CD4-positive, alpha-beta T cell treated with Interleukin-15 for 1 hour (primary cell): ENCODE measurements around the gene SEMA4D.
A peak's percentile ranks its signal among the peaks of the same experiment; 100 is the strongest.
"Not testable (repeated sequence)": the region's sequence is repeated elsewhere in the genome, so short reads cannot be mapped to it uniquely, and the experiment has no call there.

ENCODE experiments used
- DNase-seq: peaks from one replicate; pipeline ENCODE4 v3.0.0-alpha.2; 2020

The SEMA4D gene

DNA sequence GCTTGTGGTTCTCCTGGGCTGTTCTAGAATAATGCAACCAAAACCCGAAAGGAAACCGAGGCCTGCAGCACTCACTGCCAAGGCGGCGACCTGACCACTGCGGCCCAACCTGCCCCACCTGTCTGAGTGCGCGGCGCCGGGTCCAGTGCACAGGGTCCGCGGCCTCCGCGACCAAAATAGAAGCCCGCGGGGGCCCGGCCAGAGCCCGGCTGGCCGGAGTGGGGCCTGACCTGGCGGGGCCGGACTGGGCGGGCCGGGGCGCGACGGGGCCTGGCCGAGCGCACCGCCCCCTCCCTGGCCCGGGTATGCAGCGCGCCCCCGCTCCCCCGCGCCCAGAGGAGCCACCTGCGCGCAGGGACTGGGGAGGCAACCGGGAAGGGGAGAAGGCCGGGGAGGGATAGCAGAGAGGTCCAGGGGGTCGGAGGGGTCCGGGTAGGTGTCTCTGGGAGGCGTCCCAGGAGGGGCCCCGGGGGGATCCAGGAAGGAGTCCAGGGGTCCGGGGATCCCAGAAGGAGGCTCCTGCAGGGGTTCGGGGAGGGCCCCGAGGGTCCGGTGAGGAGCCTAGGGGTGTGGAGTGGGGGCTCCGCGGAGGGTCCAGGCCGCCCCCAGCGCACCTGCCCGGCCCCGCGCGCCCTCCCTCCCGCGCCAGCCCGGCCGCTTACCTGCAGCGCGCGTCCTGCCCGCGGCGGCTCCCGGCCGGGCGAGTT lies 503 bp downstream of the SEMA4D start:
- DNase-seq: peak; percentile 40

DNA sequence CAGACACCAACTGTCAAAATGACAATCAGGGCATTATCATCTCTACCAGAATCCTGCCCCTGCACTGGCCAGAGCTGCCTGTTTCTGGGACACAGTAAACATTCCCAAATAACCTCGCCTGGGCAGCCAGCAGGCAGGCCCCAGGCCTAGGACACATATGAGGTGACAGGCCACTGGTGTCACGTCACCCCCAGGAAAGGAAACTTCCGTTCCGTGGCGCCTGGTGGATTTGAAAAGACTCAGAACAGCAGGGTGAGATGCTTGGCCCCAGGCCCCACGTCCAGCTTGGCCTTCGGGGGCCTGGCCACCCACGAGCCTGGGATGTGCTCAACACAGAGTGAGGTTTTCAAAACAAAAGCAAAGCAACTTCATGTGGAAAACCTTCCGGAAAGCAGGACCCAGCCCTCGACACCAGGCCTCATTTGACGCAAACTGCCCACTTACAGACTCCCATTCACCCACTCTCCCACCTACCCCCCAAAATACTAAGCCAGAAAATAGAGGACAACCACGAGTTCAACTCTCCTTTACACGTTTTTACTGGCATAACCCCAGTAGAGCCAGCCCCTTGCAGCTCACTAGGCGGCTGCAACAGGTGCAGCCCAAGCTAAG lies 1.2 kb downstream of the SEMA4D start:
- DNase-seq: peak; percentile 39

DNA sequence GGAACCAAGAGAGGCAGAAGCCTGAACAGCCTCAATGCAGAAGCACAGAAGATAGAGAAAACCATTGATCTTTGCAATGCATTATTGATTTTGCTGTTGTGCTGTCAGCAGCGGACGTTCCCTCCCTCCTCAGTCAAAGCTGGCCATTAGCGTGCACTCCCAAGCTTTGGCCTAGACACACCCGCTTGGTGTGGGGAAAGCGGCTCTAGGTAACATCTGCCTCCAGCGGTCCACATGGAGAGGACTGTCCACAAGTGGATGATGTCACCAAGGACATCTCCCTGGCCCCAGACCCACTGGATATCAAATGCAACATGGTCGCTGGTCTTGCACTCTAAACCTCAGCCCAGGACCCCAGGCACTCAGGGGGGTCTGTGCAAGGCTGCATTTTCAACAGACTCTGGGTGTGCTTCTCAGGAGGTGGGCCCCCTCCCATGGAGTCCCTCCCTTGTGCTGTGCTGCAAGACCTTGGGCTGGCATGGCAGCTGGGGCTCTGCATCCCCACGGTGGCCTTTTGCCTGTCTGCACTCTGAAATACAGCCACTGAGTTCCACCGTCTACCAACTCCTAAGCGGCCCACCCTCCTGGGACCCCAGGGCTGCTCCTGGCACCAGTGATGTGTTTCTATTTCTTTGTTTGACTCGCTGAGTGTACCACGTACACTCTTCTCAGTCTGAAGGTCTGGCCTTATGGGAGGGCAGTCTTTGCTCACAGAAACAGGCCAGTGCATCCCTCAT lies 1.9 kb downstream of the SEMA4D start:
- peak; percentile 4 for DNase-seq

DNA sequence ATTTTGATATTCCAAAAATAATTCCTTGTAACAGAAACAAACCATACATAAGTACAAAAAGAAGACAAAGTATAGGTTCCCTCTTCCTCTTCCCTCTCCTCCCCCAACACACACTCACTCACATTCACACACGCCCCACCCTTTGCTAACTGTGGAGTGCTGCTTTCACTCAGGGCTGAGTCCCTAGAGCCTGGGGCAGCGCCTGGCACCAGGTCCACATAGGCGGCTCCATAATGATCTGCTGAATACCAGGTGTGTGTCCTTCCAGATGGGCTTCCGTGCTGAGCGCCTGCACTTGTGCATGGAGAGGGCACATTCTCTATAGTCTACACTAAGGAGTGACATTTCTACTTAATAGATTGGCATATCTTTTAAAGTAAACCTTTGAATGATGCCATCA lies 3.7 kb downstream of the SEMA4D start:
- peak; percentile 30 for DNase-seq

DNA sequence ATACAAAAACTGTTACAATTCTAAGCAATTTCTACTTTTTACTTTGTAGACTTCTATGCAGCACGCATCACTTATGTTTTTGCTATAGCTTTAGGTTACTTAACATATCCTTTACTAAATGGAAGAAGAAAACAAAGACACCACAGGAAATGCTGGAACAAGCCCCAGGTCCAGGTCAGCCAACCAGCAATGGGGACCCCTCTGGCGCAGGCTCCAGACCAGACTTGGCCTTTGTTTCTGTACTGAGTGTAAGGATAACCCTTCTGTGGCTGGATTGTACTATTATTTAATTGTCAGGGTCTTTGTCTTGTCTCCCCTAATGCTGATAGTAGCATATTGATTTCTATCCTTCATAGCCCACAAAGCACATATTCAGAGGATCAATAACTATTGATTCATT lies 4.2 kb downstream of the SEMA4D start:
- DNase-seq: no peak

DNA sequence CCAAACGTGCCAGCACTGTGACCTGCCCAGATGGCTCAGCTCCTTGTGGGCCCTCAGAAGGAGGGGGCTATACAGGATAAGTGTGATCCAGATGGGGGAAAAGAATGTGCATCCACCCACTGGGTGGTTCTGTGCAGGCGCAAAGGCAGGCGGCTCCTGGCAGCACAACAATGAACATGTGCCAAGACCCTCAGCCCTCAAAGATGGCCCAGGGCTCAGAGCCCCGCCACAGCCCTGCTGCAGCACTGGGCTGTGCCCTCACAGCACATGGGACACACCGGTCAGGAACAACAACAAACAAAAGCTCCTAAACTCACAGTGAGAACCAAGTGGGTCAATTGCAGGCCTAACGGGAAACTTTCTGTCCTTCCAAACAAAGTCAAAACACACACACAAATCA lies 4.7 kb downstream of the SEMA4D start:
- DNase-seq: peak; percentile 12

DNA sequence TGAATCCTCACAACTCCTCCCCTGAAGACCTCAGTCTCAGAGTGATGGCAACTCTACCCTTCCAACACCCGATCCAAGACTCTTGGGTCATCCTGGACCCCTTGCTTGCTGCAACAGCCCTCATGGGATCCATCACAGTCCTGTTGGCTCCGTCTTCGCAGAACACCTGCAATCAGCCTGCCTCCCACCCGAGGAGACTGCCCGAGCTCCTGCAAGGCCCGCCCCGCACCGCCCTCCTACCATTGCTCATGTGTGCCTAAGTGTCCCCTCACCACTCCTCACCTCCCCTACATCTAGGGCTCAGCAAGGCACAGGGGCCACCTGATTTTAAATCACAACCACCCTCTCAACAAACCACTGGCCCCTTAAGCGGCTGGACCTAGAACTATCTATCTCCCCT lies 5.3 kb downstream of the SEMA4D start:
- peak; percentile 15 for DNase-seq

DNA sequence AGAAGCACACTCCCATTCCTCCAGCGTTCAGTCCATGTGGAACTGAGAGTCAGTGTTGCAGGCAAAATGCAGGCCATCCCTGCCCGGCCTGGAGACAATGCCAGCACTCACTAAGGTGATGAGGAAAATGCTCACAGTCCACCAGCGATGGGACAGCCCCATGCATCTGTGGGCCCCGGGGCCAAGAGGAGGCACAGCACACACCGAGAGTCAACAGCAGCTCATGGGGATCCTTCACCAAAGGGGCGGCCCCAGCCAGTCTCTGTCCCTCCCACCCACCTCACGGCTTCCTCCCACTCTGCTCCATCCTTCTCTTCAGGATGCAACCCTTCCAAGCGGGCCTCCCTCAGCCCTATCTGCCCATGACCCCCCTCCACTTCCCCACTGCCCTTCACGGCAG lies 6.2 kb downstream of the SEMA4D start:
- no peak for DNase-seq

DNA sequence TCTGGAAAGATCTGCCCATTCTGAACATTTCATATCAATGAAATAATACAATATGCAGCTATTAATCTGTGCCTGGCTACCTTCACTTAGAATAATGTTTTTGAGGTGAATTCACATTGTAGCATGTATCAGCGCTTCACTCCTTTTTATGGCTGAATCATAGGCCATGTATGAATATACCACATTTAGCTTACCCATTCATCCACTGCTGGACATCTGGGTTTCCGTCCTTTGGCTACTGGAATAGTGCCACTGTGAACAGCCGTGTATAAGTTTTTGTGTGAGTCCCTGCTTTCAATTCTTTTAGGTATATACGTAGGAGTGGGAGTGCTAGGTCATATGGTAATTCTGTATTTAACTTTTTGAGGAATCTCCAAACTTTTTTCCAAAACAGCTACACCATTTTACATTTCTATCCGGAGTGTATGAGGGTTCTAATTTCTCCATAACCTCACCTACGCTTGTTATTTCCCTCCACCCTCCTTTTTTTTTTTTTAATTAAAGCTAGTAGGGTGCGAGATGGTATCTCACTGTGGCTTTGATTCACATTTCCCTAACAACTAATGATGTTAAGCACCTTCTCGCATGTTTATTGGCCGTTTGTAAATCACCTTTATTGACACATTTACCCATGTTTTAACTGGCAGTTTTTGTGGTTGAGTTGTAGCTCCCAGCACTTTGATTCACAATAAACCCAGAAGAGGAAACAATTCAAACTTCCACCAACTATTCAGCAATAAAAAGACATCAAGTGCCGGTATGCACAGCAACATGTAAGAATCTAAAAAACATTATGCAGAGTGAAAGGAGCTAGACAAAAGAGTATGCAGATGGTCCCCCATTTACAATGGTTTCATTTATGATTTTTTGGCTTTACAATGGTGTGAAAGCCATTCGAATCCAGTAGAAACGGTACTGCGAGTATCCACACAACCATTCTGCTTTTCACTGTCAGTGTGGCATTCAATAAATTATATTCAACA lies 8.1 kb downstream of the SEMA4D start:
- DNase-seq: no peak

DNA sequence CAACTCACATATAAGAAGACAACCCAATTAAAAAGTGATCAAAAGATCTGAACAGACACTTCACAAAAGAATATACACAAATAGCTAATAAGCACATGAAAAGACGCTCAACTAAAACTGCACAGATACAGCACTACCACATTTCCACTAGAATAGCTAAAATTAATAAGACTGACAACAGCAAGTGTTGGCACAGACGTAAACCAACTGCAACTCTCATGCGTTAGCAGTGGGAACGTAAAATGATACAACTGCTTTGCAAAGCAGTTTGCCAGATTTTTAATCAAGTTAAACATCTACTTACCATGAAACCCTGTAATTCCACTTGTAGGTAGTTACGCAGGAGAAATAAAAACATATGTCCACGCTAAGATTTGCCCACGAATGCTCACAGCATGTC lies 9.0 kb downstream of the SEMA4D start:
- DNase-seq: no peak

DNA sequence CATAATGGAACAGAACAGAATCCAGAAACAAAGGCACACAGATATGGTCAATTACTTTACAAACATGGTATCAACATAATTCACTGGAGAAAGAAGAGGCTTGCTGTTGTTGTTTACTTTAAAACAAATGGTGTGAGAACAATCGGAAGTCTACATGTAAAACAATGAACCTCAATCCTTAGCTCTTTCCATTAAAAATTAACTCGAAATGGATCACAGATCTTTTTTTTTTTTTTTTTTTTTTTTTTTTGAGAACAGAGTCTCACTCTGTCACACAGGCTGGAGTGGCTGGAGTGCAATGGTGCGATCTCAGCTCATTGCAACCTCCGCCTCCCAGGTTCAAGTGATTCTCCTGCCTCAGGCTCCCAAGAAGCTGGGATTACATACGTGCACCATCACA lies 9.8 kb downstream of the SEMA4D start:
- no peak for DNase-seq

DNA sequence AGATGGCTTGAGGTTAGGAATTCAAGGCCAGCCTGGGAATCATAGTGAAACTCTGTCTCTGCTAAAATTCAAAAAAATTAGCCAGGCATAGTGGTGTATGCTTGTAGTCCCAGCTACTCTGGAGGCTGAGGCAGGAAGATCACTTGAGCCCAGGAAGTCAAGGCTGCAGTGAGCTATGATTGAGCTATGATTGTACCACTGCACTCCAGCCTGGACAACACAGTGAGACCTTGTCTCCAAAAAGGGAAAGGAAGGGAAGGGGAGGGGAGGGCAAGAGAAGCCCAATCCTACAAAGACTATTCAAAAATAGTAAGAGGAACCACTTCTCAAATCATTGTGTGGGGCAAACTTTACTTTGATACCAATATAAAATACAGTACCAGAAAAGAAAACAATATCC lies 11.2 kb downstream of the SEMA4D start:
- DNase-seq: no peak

DNA sequence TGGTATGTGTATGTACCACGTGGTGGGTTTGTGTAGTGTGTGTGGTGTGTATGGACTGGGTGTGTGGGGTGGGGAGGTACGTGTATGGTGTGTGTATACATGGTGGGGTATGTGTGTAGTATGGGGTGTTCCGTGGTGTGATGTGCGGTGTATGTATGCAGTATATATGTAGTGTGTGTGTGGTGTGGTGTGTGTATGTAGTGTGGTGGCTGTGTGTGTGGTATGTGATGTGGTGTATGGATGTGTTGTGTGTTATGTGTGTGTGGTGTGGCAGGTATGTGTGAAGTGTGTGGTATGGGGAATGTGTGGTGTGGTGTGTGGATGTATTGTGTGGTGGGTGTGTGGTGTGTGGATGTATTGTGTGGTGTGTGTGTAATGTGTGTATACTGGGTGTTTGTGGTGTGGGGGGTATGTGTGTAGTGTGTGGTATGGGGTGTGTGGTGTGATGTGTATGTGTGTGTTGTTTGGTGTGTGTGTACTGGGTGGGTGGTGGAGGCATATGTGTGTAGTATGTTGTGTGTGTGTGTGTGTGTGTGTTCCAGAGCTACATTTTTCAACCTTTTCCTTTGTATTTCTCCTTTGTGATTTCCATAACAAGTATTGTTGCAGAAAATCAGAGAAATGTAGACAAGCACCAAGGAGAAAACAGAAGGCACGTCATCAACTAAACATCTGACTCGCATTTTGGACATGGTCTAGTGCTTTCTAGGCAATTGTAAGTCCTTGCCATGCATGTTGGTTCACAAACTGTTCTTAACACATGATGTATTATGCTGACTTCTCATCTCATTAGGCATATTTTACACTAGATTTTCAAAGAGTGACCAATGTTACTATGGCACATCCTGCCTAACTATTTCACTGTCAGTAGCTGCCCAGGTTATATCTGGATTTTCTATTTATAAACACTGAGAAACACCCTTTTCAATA lies 13.2 kb downstream of the SEMA4D start:
- DNase-seq: no peak

DNA sequence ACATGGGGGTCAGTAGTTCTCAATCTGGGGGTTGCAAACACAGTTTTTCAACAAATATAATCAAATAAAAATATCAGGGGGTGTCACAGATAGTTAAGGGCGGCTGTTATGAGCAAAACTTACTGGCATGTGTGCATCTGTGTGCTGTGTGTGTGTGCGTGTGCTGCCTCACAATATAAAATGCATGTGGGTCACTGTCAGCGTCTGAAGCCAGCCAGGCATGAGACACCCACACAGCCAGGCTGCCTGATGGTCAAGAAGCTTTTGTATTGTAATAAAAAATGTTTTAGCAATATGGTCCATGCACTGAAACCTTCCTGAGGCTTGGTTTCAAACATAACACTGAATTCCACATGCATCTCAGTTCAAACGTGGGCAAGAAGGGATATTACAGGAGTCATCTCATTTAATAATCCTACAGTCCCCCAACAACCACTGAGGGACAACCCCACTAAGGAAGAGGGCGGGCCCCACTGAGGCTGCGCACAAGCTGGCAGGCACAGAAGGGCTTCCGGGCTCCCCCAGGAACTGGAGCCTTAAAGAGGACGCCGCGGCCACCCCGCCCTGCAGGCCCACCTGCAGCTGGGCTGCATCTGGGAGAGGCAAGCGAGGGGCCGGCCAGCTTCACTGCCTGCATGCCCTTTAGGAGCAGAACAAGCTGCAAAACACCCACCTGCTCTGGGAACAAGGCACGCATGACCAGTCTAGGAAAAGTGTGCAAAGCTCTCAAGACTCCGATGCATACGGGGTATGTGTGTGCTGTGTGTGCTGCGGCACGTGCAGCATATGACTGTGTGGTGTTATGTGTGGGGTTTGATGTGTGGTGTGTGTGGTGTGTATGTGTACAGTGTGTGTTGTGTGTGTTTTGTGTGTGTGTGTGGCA lies 14.1 kb downstream of the SEMA4D start:
- DNase-seq: peak; percentile 67

DNA sequence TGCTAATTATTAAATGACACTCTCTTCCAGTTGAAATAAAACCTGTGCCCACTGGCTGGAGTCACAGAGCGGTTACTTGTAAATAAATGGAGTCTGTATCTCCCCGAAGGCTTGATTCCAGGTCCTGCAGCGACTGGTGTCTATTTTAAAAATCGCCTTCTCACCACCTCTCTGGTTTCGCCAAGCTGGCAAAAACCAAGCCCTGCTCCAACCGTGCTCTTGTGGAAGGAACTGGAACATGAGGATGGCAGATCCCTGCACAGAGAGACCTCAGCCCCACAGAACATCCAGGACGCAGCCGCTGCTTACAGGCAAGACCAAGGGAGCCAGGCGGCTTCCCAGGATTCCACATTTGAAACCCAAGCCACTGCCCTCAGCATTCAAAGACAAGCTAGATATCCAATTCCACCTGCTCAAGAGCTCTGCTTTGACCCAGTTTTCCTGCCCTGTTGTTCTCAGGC lies 15.0 kb downstream of the SEMA4D start:
- DNase-seq: no peak

DNA sequence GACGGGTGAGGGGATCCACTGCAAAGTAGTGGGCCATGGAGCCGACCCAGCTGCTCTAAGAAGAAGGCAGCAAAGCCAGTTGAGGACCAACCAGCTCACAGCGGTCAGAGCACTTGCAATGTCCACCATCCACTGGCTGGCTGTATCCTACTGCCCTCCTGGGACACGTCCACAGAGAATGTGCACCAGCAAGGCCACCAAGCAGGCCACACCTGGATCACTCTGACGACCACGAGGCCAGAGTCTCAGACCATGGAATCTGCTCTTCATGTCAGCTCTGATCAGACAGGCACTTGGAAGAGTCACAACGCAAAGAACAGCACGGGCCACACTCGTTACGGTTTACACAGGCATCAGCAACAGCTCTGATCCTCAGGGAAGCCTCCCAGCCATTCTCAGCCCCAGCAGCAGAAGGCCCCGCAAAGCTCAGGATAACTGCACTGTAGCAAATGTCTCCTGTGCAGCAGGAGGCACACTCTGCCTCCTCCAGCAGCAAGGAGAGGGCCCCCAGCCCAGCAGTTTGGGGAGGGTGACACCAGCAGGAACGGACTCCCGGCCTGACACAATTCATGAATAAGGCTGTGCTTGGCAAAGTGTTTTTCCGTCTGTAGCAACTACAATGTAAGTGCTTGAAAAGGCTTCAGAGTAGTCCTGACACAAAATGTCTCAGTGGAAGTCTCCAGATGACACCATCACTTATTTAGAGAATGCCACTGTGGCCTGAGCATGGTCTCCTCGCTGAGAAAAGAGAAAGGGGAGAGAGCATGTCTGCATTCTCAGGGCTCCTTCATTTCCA lies 15.7 kb downstream of the SEMA4D start:
- DNase-seq: no peak

DNA sequence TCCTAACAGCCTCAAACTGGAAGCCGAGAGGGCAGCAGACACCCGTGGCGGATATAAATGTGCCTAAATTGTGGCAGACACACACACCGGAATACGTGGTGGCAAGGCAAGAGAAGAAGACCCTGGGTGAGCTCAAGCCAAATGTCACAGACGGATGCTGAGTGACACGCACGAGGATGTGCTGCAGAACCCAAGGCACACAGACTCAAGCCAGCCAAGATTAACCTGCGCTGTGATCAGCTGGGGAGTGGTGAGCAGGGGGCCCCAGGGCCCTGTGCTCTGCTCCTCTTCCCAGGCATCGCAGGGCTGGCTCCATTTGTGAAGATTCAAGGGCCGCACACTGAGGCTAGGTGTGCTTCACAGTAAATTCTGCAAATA lies 16.4 kb downstream of the SEMA4D start:
- DNase-seq: no peak

DNA sequence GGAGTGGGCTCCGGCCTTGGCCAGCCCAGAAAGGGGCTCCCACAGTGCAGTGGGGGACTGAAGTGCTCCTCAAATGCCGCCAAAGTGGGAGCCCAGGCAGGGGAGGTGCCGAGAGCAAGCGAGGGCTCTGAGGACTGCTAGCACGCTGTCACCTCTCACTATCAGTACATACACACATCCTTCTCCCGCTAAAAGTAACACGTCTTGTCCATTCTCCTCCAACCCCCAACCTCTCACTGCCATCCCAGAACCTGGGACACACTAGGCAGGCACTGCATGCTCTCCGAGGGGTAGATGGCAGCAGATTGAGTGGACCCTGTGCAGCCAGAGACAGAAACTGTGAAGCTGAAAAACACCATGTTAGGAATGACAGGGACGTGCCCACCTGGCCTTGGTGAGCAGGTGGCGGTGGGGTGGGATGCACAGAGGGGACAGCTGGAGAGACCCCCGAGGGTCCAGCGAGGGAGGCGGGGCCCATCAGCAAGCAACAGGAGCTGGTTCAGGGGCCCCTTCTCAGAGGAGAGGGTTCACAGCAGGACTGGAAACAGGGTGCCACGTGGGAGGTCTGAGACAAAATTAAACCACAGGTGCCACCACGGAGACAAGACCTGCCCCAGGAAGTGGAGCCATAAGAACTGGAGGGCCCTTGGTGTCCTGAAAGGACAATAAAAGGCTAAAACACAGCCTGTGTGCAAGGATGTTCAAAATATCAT lies 16.9 kb downstream of the SEMA4D start:
- DNase-seq: no peak

DNA sequence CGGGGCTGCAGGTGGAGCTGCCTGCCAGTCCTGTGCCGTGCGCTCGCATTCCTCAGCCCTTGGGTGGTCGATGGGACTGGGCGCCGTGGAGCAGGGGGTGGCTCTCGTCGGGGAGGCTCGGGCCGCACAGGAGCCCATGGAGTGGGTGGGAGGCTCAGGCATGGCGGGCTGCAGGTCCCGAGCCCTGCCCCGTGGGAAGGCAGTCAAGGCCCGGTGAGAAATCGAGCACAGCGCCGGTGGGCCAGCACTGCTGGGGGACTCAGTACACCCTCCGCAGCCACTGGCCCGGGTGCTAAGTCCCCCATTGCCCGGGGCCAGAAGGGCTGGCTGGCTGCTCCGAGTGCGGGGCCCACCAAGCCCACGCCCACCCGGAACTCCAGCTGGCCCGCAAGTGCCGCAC lies 17.5 kb downstream of the SEMA4D start:
- DNase-seq: not testable (repeated sequence)
